Measurements from ENCODE around the gene FOXC2. TPM values are rescaled to one million over a fixed set of nuclear protein-coding genes. Genes with fewer than 3 reads are reported as not detected.

Gene FOXC2
- total RNA-seq, 1 donor from 2014 or later: not detected

DNA sequence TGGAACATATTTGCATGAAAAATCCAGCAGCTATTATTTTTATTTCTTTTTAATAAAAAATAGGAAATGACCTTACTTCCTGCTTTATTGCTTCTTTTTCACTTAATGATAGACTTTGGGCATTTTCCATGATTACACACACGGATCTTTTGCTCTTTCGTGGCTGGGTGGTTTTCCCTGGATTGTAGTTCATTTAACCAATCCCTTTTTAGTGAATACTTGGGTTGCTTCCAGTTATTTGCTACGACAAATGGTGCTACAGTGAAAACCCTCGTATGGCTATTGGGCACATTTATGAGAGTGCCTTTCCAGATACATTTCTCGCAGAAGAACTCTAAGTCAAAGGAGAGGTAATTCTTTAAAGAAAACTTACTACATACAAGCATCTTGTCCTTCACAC, 50.3 kb downstream of the FOXC2 start:
- H3K4me1 Mint-ChIP-seq (ENCODE audit: low read depth, unreplicated experiment): no peaks in the 10 kb centered on the region
- no peak overlapping the region for H3K4me3 Mint-ChIP-seq (ENCODE audit: unreplicated experiment)
- TF ChIP-seq, protein P1, sequence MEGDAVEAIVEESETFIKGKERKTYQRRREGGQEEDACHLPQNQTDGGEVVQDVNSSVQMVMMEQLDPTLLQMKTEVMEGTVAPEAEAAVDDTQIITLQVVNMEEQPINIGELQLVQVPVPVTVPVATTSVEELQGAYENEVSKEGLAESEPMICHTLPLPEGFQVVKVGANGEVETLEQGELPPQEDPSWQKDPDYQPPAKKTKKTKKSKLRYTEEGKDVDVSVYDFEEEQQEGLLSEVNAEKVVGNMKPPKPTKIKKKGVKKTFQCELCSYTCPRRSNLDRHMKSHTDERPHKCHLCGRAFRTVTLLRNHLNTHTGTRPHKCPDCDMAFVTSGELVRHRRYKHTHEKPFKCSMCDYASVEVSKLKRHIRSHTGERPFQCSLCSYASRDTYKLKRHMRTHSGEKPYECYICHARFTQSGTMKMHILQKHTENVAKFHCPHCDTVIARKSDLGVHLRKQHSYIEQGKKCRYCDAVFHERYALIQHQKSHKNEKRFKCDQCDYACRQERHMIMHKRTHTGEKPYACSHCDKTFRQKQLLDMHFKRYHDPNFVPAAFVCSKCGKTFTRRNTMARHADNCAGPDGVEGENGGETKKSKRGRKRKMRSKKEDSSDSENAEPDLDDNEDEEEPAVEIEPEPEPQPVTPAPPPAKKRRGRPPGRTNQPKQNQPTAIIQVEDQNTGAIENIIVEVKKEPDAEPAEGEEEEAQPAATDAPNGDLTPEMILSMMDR (IDR thresholded peaks at IDR 0.05; ENCODE audit: partially characterized antibody, unreplicated experiment): no peak
- no peak overlapping the region for H3K27ac Mint-ChIP-seq (ENCODE audit: unreplicated experiment)
- H3K36me3 Mint-ChIP-seq (ENCODE audit: unreplicated experiment): no peaks in the 10 kb centered on the region
- H3K9me3 Mint-ChIP-seq (ENCODE audit: unreplicated experiment): peaks cover 6% of the 10 kb centered on the region
- DNase-seq: no peak
- H3K27me3 Mint-ChIP-seq (ENCODE audit: unreplicated experiment): peaks cover 2% of the 10 kb centered on the region

GRCh38 chr16:86618431-86619238, 52.0 kb downstream of the FOXC2 start:
- TF ChIP-seq, protein P1 (IDR thresholded peaks at IDR 0.05; ENCODE audit: partially characterized antibody, unreplicated experiment): no peak
- Mint-ChIP-seq H3K36me3 (ENCODE audit: unreplicated experiment) (no peaks in the 10 kb centered on the region), H3K4me3 (ENCODE audit: unreplicated experiment) (no peak overlapping the region), H3K27me3 (ENCODE audit: unreplicated experiment) (peaks cover 1% of the 10 kb centered on the region), H3K27ac (ENCODE audit: unreplicated experiment) (no peak overlapping the region), H3K9me3 (ENCODE audit: unreplicated experiment) (peaks cover 10% of the 10 kb centered on the region), H3K4me1 (ENCODE audit: low read depth, unreplicated experiment) (no peaks in the 10 kb centered on the region)
- no peak for DNase-seq

Other genes with a start within 250 kb of the FOXC2 start
- gene FOXF1, start 56.3 kb upstream of the FOXC2 start, total RNA-seq (ENCODE audit: unreplicated experiment): not detected
- gene MTHFSD, start 11.6 kb upstream of the FOXC2 start, total RNA-seq (ENCODE audit: unreplicated experiment): 27.7 TPM
- gene FOXL1, start 11.7 kb downstream of the FOXC2 start, total RNA-seq (ENCODE audit: unreplicated experiment): not detected